Neural crest cell (in vitro differentiated cells): ENCODE data around the gene FAM3A. TPM values are rescaled to one million over a fixed set of nuclear protein-coding genes. Genes with fewer than 3 reads are reported as not detected.

Source experiments
- DNase-seq: peaks from one replicate; pipeline ENCODE4 v3.0.0; 2021; ENCODE audit warnings: low read depth, mixed read lengths, low spot score
- H3K27ac Mint-ChIP-seq: one replicate; pipeline ENCODE4 v1.8.0; 2021; ENCODE audit warnings: mild to moderate bottlenecking, mixed read lengths; ENCODE audit not compliant: unreplicated experiment
- H3K27me3 Mint-ChIP-seq: 2 replicates; pipeline ENCODE4 v1.8.0; 2021; ENCODE audit warnings: low read depth, mild to moderate bottlenecking, mixed read lengths
- H3K36me3 Mint-ChIP-seq: 2 replicates; pipeline ENCODE4 v1.8.0; 2021; ENCODE audit warnings: low read depth, mild to moderate bottlenecking, mixed read lengths
- H3K4me1 Mint-ChIP-seq: 2 replicates; pipeline ENCODE4 v1.8.0; 2021; ENCODE audit warnings: mixed read lengths
- H3K4me3 Mint-ChIP-seq: one replicate; pipeline ENCODE4 v1.8.0; 2021; ENCODE audit warnings: mild to moderate bottlenecking, mixed read lengths
- H3K9me3 Mint-ChIP-seq: 2 replicates; pipeline ENCODE4 v1.8.0; 2021; ENCODE audit warnings: mixed read lengths
- total RNA-seq: library from RNA; stranded (reverse); gene quantifications from 2 replicates; pipeline ENCODE4 v1.2.1, GENCODE V29; 2021
- TF ChIP-seq, protein P1 (sequence below): fragments of 200-600 bp; sonication (generic); conservative IDR thresholded peaks from 2 replicates; pipeline ENCODE4 v1.5.0; 2021; ENCODE audit warnings: antibody characterized with exemption, mild to moderate bottlenecking

FAM3A gene
- total RNA-seq, 1 donor from 2014 or later, result 25.8 TPM

DNA sequence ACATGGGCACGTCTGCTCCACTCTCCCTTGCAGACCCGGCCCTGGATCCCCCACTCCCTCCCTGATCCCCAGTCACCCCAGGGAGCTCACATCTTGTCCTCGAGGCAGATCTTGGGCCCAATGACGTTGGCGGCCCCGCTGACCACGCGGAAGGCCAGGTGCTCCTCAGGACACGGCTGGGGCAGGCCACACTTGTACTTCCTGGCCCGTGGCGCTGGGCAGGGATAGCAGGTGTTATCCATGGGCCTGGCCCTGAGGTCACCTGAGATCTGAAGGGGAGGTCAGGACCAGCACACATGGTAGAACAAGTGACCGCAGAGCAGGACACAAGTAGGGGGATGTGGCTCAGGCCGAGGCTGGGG, 7.7 kb downstream of the FAM3A start:
- peaks cover 5% of the 10 kb centered on the region for H3K9me3 Mint-ChIP-seq
- no peak for DNase-seq
- H3K27me3 Mint-ChIP-seq, result no peaks in the 10 kb centered on the region
- H3K27ac Mint-ChIP-seq, result no peak overlapping the region
- TF ChIP-seq, protein P1, sequence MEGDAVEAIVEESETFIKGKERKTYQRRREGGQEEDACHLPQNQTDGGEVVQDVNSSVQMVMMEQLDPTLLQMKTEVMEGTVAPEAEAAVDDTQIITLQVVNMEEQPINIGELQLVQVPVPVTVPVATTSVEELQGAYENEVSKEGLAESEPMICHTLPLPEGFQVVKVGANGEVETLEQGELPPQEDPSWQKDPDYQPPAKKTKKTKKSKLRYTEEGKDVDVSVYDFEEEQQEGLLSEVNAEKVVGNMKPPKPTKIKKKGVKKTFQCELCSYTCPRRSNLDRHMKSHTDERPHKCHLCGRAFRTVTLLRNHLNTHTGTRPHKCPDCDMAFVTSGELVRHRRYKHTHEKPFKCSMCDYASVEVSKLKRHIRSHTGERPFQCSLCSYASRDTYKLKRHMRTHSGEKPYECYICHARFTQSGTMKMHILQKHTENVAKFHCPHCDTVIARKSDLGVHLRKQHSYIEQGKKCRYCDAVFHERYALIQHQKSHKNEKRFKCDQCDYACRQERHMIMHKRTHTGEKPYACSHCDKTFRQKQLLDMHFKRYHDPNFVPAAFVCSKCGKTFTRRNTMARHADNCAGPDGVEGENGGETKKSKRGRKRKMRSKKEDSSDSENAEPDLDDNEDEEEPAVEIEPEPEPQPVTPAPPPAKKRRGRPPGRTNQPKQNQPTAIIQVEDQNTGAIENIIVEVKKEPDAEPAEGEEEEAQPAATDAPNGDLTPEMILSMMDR, result no peak
- no peak overlapping the region for H3K4me3 Mint-ChIP-seq
- no peaks in the 10 kb centered on the region for H3K4me1 Mint-ChIP-seq
- peaks cover 14% of the 10 kb centered on the region for H3K36me3 Mint-ChIP-seq

DNA sequence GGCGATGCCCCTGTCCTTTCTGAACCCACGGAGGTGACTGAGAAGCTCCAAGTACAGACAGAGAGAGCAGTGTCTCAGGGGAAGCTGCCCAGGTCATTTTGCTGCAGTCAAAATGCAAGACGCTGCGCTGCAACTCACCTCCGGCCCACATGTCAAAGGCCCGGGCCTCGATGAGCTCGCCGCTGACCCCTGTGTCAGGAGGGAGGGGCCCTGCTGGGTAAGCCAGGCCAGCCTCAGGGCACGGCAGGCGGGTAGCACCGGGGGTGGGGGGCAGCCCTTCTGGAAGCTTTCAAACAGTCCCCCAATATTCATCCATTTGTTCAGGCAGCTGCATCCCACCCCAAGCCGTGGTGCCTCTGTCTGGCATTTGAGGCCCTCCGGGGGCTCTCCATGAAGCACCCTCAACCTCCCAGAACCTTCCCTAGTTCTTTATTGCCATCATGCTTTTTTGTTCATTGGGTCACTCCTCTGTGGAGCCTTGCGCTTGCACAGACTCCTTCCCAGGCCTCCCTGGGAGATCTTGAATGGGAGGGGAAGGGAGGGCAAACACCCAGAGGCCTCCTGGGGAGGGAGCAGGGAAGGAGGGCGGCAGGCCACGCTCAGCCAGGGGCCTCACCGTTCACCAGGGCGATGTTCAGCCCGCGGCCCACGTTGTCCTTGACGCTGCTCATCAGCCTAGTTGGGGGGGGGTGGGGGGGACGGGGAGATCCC, 8.2 kb downstream of the FAM3A start:
- H3K27ac Mint-ChIP-seq, result no peak overlapping the region
- TF ChIP-seq, protein P1, result no peak
- no peak for DNase-seq
- H3K36me3 Mint-ChIP-seq, result peaks cover 14% of the 10 kb centered on the region
- no peaks in the 10 kb centered on the region for H3K27me3 Mint-ChIP-seq
- H3K9me3 Mint-ChIP-seq, result peaks cover 5% of the 10 kb centered on the region
- H3K4me1 Mint-ChIP-seq, result no peaks in the 10 kb centered on the region
- H3K4me3 Mint-ChIP-seq, result no peak overlapping the region

DNA sequence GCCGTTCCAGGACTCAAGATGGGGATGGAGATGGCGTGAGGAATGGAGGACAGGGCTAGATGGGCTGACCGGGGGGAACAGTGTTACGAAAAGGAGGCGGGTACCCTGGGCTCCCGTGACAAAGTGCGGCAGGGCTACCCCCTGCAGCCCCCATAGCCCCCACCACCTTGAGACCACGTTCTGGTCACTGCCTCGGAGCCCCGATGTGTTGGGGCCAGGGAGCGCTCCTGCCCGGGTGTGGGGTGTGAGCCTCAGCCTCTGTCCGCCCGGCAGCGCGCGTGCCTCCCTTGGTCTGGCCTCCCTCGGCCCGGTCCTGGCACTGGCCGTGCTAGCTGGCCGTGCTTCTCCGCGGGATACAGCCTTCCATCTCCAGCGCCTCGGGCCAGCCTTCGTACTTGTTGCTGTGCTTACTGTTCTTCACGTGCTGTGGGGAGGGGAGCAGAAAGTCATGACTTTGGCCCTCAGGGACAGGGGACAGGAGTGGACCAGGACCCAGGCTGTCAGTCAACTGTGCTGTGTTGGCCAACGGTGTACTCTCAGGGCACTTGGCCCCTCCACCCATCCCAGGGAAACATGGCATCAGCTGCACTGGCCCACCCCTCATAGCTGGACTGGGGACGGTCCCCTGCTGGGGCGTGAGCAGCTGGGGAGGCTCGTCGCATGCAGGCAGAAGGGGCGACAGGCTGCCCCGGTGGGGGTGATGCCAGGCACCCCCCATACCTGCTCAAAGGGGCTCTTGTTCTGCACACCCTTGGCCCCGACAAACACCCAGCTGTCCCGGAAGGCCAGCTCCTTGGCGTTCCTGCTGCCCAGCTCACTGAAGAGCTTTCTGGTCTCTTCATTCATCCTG, 9.3 kb downstream of the FAM3A start:
- H3K9me3 Mint-ChIP-seq, result peaks cover 5% of the 10 kb centered on the region
- no peaks in the 10 kb centered on the region for H3K4me1 Mint-ChIP-seq
- no peak for DNase-seq

DNA sequence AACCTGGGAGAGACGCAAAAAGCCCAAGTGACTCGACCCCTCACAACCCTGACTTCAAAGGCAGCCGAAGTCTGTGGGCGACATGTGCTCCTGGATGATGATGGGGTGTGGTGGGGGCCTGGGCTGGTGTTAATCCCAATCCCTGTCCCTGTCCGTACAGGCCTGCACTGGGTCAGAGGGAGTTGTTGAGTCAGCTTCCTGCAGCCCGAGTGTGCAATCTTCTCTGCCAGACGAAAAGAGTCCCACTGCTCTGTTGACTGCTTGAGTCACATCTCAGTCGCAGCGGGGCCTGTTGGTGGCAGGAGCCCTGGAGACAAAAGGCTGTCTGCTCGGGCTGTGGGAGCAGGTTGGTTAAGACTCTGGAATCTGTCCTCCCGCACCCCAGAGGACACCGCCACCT, 10.3 kb downstream of the FAM3A start:
- Mint-ChIP-seq H3K4me1 (no peaks in the 10 kb centered on the region), H3K9me3 (peaks cover 5% of the 10 kb centered on the region), H3K27ac (no peak overlapping the region), H3K27me3 (no peaks in the 10 kb centered on the region), H3K36me3 (peaks cover 14% of the 10 kb centered on the region), H3K4me3 (no peak overlapping the region)
- DNase-seq, result no peak
- TF ChIP-seq, protein P1, result no peak

More for the DNA sequence above, 9.3 kb downstream of the FAM3A start:
- Mint-ChIP-seq H3K4me3 (no peak overlapping the region), H3K36me3 (peaks cover 14% of the 10 kb centered on the region), H3K27me3 (no peaks in the 10 kb centered on the region), H3K27ac (no peak overlapping the region)
- TF ChIP-seq, protein P1, result no peak

DNA sequence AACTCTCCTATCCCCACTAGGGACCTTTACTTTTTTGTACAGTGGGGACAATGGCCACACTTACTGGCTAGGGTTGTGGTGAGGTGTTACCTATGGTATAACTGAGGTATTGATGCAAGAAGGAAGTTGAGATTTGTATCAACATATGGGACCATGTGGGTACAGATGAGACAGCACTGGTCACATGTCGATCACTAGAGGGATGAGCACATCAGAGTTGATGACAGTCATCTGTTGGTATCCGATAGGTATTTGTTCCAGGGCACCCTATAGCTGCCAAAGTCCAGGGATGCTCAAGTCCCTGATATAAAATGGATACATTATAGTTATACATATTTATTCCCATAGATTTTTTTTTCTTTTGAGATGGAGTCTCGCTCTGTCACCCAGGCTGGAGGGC, 13.0 kb downstream of the FAM3A start:
- no peak overlapping the region for H3K4me3 Mint-ChIP-seq

More for the DNA sequence above, 13.0 kb downstream of the FAM3A start:
- Mint-ChIP-seq H3K9me3 (no peaks in the 10 kb centered on the region), H3K4me1 (peaks cover 5% of the 10 kb centered on the region), H3K27ac (no peak overlapping the region), H3K27me3 (no peaks in the 10 kb centered on the region), H3K36me3 (no peaks in the 10 kb centered on the region)
- DNase-seq, result no peak
- TF ChIP-seq, protein P1, result no peak
